GM12878 (cell line): ENCODE results near the gene THADA. TPM values are rescaled to one million over a fixed set of nuclear protein-coding genes. Genes with fewer than 3 reads are reported as not detected.

Experiments used
- ATAC-seq: fragments of 200-7000 bp; cut with Tn5 transposase; 3 replicates; pipeline ENCODE4 v1.9.1; 2020; ENCODE audit warnings: mild to moderate bottlenecking, moderate library complexity
- BruUV-seq: library from RNA; stranded (reverse); fragments of 400-500 nt; replicated peaks from 2 replicates; lab custom pipeline; 2021; lab: Mats Ljungman, UMichigan
- CTCF ChIA-PET: fragments of 300-600 bp; sonication (Branson Sonifier 250); formaldehyde crosslinking; extraction: SDS; loops from one replicate; lab custom pipeline; 2021; ENCODE audit warnings: inconsistent platforms; lab: Yijun Ruan, JAX
- POLR2A ChIA-PET: fragments of 350-600 bp; formaldehyde crosslinking; extraction: SDS; loops from one replicate; lab custom pipeline; 2021; ENCODE audit warnings: inconsistent platforms; lab: Charles Lee
- RAD21 ChIA-PET: fragments of 300-600 bp; sonication (Branson Sonifier 250); formaldehyde crosslinking; loops from one replicate; lab custom pipeline; 2023; ENCODE audit warnings: antibody characterized with exemption; ENCODE audit not compliant: unreplicated experiment; lab: Charles Lee
- SMC1A ChIA-PET: fragments of 300-600 bp; sonication (Branson Sonifier 250); formaldehyde crosslinking; loops from one replicate; lab custom pipeline; 2023; ENCODE audit not compliant: unreplicated experiment, uncharacterized antibody; lab: Charles Lee
- DNase-seq: peaks from one replicate; pipeline ENCODE4 v3.0.0-alpha.2; 2011; ENCODE audit warnings: low read depth, low spot score
- FAIRE-seq: peaks from 3 replicates; lab custom pipeline; 2011; peaks lifted over from hg19 to GRCh38; lab: Jason Lieb, UNC
- H2AFZ ChIP-seq: 2 replicates; pipeline ENCODE4 v1.6.0; 2011; ENCODE audit warnings: low read depth, low read length, control low read depth; ENCODE audit not compliant: control insufficient read depth
- H3K27ac ChIP-seq: 2 replicates; pipeline ENCODE4 v1.5.1; 2011; ENCODE audit warnings: control low read depth; ENCODE audit not compliant: control insufficient read depth, insufficient read depth
- H3K27me3 ChIP-seq, 2 experiments: replicated peaks in 1 of 2; 2 replicates each; pipeline versions ENCODE4 v1.6.0 to v1.6.1; 2011; ENCODE audit warnings: low read length in 1 of 2; ENCODE audit not compliant: control insufficient read depth in 2 of 2, insufficient read depth in 2 of 2
- H3K36me3 ChIP-seq, 2 experiments: 2 replicates each; pipeline ENCODE4 v1.5.1; 2011; ENCODE audit warnings: low read length in 1 of 2; ENCODE audit not compliant: control insufficient read depth in 2 of 2, insufficient read depth in 2 of 2
- H3K4me1 ChIP-seq: 2 replicates; pipeline ENCODE4 v1.6.1; 2011; ENCODE audit warnings: mild to moderate bottlenecking, low read length, moderate library complexity, mixed read lengths; ENCODE audit not compliant: control insufficient read depth, insufficient read depth
- H3K4me2 ChIP-seq: 2 replicates; pipeline ENCODE4 v1.6.0; 2011; ENCODE audit warnings: control low read depth; ENCODE audit not compliant: control insufficient read depth, insufficient read depth
- H3K4me3 ChIP-seq: fragments of 200-600 bp; sonication (generic); 2 replicates; pipeline ENCODE4 v1.5.1; 2016
- H3K79me2 ChIP-seq: 2 replicates; pipeline ENCODE4 v1.6.0; 2011; ENCODE audit warnings: low read length; ENCODE audit not compliant: control insufficient read depth, insufficient read depth
- H3K9ac ChIP-seq: 2 replicates; pipeline ENCODE4 v1.8.0; 2011; ENCODE audit warnings: low read length, control low read depth, mixed read lengths; ENCODE audit not compliant: control insufficient read depth, insufficient read depth
- H3K9me3 ChIP-seq: replicated peaks from 3 replicates; pipeline ENCODE4 v1.5.1; 2011; ENCODE audit warnings: mild to moderate bottlenecking, low read length; ENCODE audit not compliant: control insufficient read depth, insufficient read depth
- H4K20me1 ChIP-seq: 2 replicates; pipeline ENCODE4 v1.6.0; 2011; ENCODE audit not compliant: control insufficient read depth, insufficient read depth
- CREB1 ChIP-seq: IDR thresholded peaks from 2 replicates; pipeline ENCODE4 v1.6.1; 2012; ENCODE audit warnings: low read depth, mild to moderate bottlenecking, inconsistent platforms
- MTA2 ChIP-seq: fragments of 450-650 bp; IDR thresholded peaks from 2 replicates; pipeline ENCODE4 v1.6.1; 2016; ENCODE audit warnings: low read depth, mild to moderate bottlenecking, moderate library complexity
- NFYA ChIP-seq: IDR thresholded peaks from 2 replicates; pipeline ENCODE4 v1.6.1; 2011; ENCODE audit warnings: low read depth, mild to moderate bottlenecking, low read length, improper control_type of control experiment, borderline replicate concordance
- STAT1 ChIP-seq: fragments of 450-650 bp; conservative IDR thresholded peaks from 2 replicates; pipeline ENCODE4 v1.6.1; 2014; ENCODE audit warnings: antibody characterized with exemption, mild to moderate bottlenecking
- TCF12 ChIP-seq: IDR thresholded peaks from 2 replicates; pipeline ENCODE4 v1.6.1; 2011; ENCODE audit warnings: low read depth, mild to moderate bottlenecking, low read length
- TCF3 ChIP-seq: IDR thresholded peaks from 2 replicates; pipeline ENCODE4 v1.6.1; 2012; ENCODE audit warnings: low read depth, mild to moderate bottlenecking, low read length, borderline replicate concordance; ENCODE audit not compliant: insufficient read depth
- WGBS: methylation state at CpG from one replicate; pipeline ENCODE4 v1.1.6; 2016; ENCODE audit warnings: low lambda C conversion rate; ENCODE audit not compliant: insufficient replicate concordance, insufficient coverage; ENCODE audit errors: missing lambda C conversion rate; 5-methylcytosine and 5-hydroxymethylcytosine counted together
- in situ Hi-C: fragments of 300-500 bp; cut with MboI; formaldehyde crosslinking; loops from 9 replicates; pipeline ENCODE4 v1.14.3; 2018; ENCODE audit warnings: mixed read lengths
- intact Hi-C: fragments of 100-400 bp; cut with micrococcal nuclease; formaldehyde crosslinking; loops from one replicate; pipeline ENCODE4 v1.14.2; 2022; ENCODE audit not compliant: unreplicated experiment
- polyA plus RNA-seq, 11 experiments: library from polyadenylated mRNA; depleted of rRNA in 4 of 11; unstranded in 6 of 11; stranded (reverse) in 5 of 11; fragments of >200 nt; fragmentation: Nextera tagmentation in 4 of 11; fragmentation: Illumina TruSeq in 1 of 11; extraction: Ambion mirVana in 4 of 11; extraction: Trizol in 1 of 11; gene quantifications; 1 replicate in 1 of 11; 2 replicates in 10 of 11; pipeline versions ENCODE4 v1.2.1 to v1.2.3, GENCODE V29; 2011 to 2016; ENCODE audit warnings: inconsistent platforms in 2 of 11, missing spikeins in 2 of 11, low read depth in 1 of 11
- total RNA-seq, 4 experiments: library from RNA; depleted of rRNA in 3 of 4; stranded (reverse); fragments of >200 nt in 3 of 4; fragmentation: Illumina TruSeq in 1 of 4; extraction: Trizol in 1 of 4; gene quantifications; 2 replicates each; pipeline versions ENCODE4 v1.2.1 to v1.2.3, GENCODE V29; 2013 to 2021
- TF ChIP-seq, protein P1 (sequence below): IDR thresholded peaks from 2 replicates; pipeline ENCODE4 v1.6.1; 2011; ENCODE audit warnings: mild to moderate bottlenecking, low read depth, low read length, moderate library complexity; ENCODE audit not compliant: insufficient replicate concordance
- TF ChIP-seq, protein P2 (sequence below): fragments of 450-650 bp; formaldehyde crosslinking; IDR thresholded peaks from 2 replicates; pipeline ENCODE4 v1.5.0; 2022; ENCODE audit warnings: mild to moderate bottlenecking, missing genetic modification characterization
- TF ChIP-seq, protein P3 (sequence below): IDR thresholded peaks from 2 replicates; pipeline ENCODE4 v1.6.1; 2011; ENCODE audit warnings: borderline replicate concordance, low read depth, mild to moderate bottlenecking, moderate library complexity, mixed read lengths, low read length; ENCODE audit not compliant: insufficient read depth; ENCODE audit errors: extremely low read length
- TF ChIP-seq, protein P4 (sequence below): fragments of 450-650 bp; IDR thresholded peaks from 2 replicates; pipeline ENCODE4 v1.6.1; 2017; ENCODE audit warnings: mild to moderate bottlenecking, low read depth, inconsistent platforms; ENCODE audit not compliant: poor library complexity, severe bottlenecking

THADA gene
- total and polyA plus RNA-seq, 10 of the 15 experiments (the other 5 are each of a cell fraction or from before 2014, with no cell fraction given) = 14.6 to 33.2 (median 23.2) TPM

DNA sequence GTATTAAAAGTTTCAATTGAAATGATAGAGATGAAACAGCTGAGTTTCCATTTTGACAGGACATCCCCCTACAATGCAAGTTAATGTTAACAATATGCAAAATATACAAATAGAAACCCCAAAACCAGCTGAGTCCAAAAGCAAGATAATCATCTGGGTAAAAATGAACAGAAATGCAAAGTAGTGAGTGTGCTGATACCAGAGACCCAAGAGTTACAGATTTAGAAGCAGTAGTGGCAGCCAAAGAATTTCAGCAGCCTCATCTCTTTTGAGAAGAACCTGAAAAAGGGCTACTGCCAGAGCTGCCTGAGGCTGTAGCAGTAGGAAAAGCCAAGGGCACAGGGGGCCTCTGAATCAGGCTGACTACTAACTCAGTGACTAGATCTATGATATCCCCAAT is 82.6 kb downstream of the THADA start (continued):
- no peak for TF ChIP-seq NFYA

DNA sequence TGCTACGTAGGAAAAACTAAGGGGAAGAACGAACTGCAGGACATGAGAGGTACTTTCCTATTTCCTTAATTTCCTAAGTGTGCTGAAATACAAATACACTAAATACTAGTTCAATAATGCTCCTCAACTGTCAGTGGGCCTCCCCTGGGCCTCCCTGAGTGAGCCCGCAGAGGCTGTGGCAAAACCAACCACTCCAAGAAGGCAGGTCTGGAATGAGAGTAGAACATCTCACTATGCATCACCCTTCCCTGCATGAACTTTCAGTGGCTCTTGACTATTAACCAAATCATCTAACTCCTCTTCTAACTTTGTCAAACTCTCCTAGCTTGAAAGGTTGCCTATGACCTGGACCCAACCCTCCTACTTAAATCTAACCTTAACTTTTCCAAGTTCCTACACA is 84.6 kb downstream of the THADA start:
- H2AFZ ChIP-seq = no peak overlapping the region
- ATAC-seq (no peak), FAIRE-seq (peak; percentile 59), DNase-seq (no peak)
- H3K36me3 ChIP-seq = peaks cover 0 to 12% of the 10 kb centered on the region in 2 experiments; a peak in 3 of 4 replicates
- RAD21 ChIA-PET = interaction anchor here (0.9 kb wide), 1 partner anchor 564 kb away, joined by 4 read pairs; no protein-coding TSS in a partner anchor
- H3K9me3 ChIP-seq = no peaks in the 10 kb centered on the region
- intact Hi-C loops (no loop called here), in situ Hi-C loops (no loop called here)
- TF ChIP-seq TCF3 (no peak), MTA2 (no peak), NFYA (no peak), TCF12 (no peak), STAT1 (no peak), CREB1 (no peak)
- TF ChIP-seq, protein P1, sequence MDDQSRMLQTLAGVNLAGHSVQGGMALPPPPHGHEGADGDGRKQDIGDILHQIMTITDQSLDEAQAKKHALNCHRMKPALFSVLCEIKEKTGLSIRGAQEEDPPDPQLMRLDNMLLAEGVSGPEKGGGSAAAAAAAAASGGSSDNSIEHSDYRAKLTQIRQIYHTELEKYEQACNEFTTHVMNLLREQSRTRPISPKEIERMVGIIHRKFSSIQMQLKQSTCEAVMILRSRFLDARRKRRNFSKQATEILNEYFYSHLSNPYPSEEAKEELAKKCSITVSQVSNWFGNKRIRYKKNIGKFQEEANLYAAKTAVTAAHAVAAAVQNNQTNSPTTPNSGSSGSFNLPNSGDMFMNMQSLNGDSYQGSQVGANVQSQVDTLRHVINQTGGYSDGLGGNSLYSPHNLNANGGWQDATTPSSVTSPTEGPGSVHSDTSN = no peak
- TF ChIP-seq, protein P2, sequence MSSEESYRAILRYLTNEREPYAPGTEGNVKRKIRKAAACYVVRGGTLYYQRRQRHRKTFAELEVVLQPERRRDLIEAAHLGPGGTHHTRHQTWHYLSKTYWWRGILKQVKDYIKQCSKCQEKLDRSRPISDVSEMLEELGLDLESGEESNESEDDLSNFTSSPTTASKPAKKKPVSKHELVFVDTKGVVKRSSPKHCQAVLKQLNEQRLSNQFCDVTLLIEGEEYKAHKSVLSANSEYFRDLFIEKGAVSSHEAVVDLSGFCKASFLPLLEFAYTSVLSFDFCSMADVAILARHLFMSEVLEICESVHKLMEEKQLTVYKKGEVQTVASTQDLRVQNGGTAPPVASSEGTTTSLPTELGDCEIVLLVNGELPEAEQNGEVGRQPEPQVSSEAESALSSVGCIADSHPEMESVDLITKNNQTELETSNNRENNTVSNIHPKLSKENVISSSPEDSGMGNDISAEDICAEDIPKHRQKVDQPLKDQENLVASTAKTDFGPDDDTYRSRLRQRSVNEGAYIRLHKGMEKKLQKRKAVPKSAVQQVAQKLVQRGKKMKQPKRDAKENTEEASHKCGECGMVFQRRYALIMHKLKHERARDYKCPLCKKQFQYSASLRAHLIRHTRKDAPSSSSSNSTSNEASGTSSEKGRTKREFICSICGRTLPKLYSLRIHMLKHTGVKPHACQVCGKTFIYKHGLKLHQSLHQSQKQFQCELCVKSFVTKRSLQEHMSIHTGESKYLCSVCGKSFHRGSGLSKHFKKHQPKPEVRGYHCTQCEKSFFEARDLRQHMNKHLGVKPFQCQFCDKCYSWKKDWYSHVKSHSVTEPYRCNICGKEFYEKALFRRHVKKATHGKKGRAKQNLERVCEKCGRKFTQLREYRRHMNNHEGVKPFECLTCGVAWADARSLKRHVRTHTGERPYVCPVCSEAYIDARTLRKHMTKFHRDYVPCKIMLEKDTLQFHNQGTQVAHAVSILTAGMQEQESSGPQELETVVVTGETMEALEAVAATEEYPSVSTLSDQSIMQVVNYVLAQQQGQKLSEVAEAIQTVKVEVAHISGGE = no peak
- TF ChIP-seq, protein P3, sequence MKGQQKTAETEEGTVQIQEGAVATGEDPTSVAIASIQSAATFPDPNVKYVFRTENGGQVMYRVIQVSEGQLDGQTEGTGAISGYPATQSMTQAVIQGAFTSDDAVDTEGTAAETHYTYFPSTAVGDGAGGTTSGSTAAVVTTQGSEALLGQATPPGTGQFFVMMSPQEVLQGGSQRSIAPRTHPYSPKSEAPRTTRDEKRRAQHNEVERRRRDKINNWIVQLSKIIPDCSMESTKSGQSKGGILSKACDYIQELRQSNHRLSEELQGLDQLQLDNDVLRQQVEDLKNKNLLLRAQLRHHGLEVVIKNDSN = no peak
- TF ChIP-seq, protein P4, sequence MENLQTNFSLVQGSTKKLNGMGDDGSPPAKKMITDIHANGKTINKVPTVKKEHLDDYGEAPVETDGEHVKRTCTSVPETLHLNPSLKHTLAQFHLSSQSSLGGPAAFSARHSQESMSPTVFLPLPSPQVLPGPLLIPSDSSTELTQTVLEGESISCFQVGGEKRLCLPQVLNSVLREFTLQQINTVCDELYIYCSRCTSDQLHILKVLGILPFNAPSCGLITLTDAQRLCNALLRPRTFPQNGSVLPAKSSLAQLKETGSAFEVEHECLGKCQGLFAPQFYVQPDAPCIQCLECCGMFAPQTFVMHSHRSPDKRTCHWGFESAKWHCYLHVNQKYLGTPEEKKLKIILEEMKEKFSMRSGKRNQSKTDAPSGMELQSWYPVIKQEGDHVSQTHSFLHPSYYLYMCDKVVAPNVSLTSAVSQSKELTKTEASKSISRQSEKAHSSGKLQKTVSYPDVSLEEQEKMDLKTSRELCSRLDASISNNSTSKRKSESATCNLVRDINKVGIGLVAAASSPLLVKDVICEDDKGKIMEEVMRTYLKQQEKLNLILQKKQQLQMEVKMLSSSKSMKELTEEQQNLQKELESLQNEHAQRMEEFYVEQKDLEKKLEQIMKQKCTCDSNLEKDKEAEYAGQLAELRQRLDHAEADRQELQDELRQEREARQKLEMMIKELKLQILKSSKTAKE = no peak
- H3K79me2 ChIP-seq = no peaks in the 10 kb centered on the region
- no peak overlapping the region for H3K9ac ChIP-seq
- POLR2A ChIA-PET = interaction anchor here (1.5 kb wide), 2 partner anchors 8 to 11 kb away, joined by 3 to 6 read pairs; no protein-coding TSS in a partner anchor
- no peak overlapping the region for H3K27ac ChIP-seq
- CTCF ChIA-PET = interaction anchor here (0.7 to 1.7 kb wide), 7 partner anchors 8 to 1354 kb away, joined by 3 to 5 read pairs (median 4); no protein-coding TSS in a partner anchor
- H3K4me2 ChIP-seq = no peak overlapping the region
- H3K27me3 ChIP-seq = no peaks in the 10 kb centered on the region
- no peaks in the 10 kb centered on the region for H4K20me1 ChIP-seq
- peaks cover 11% of the 10 kb centered on the region for H3K4me1 ChIP-seq
- no peak overlapping the region for H3K4me3 ChIP-seq
- SMC1A ChIA-PET = interaction anchor here (1.0 to 2.7 kb wide), 3 partner anchors 8 to 46 kb away, joined by 3 to 7 read pairs (median 4); no protein-coding TSS in a partner anchor
- no TSS peak for BruUV-seq
- 83% methylated on average over 3 of the region's 3 CpGs for WGBS
